A673 (cell line): Measurements from ENCODE around the gene C5orf58. TPM values are rescaled to one million over a fixed set of nuclear protein-coding genes. Genes with fewer than 3 reads are reported as not detected.

Experiments used
- BruUV-seq: library from RNA; stranded (reverse); fragments of 400-500 nt; replicated peaks from 2 replicates; lab custom pipeline; 2021; lab: Mats Ljungman, UMichigan
- CTCF ChIA-PET: fragments of 300-600 bp; sonication (Branson Sonifier 250); formaldehyde crosslinking; loops from one replicate; lab custom pipeline; 2022; ENCODE audit warnings: antibody characterized with exemption; lab: Charles Lee
- POLR2A ChIA-PET: fragments of 300-600 bp; sonication (Branson Sonifier 250); formaldehyde crosslinking; loops from one replicate; lab custom pipeline; 2022; ENCODE audit warnings: antibody characterized with exemption; ENCODE audit not compliant: low non-redundant PET; lab: Charles Lee
- DNase-seq: peaks from one replicate; pipeline ENCODE4 v3.0.0-alpha.2; 2015; ENCODE audit warnings: low spot score
- H3K27ac ChIP-seq: fragments of 200-600 bp; sonication (generic); 2 replicates; pipeline ENCODE4 v1.5.1; 2016; ENCODE audit warnings: mixed run types, low read depth, mild to moderate bottlenecking, mixed read lengths, antibody characterized with exemption, low read length; ENCODE audit not compliant: poor library complexity, severe bottlenecking
- H3K27me3 ChIP-seq: fragments of 200-600 bp; sonication (generic); replicated peaks from 2 replicates; pipeline ENCODE4 v1.6.1; 2017; ENCODE audit warnings: mixed run types, low read depth, mild to moderate bottlenecking, mixed read lengths, antibody characterized with exemption, low read length; ENCODE audit not compliant: insufficient read depth, poor library complexity
- H3K36me3 ChIP-seq: fragments of 200-600 bp; sonication (generic); 2 replicates; pipeline ENCODE4 v1.6.1; 2016; ENCODE audit warnings: mixed run types, mild to moderate bottlenecking, mixed read lengths, antibody characterized with exemption, low read length; ENCODE audit not compliant: insufficient read depth, poor library complexity, severe bottlenecking
- H3K4me1 ChIP-seq: fragments of 200-600 bp; sonication (generic); 2 replicates; pipeline ENCODE4 v1.6.1; 2017; ENCODE audit warnings: mixed run types, mild to moderate bottlenecking, mixed read lengths, antibody characterized with exemption, low read length; ENCODE audit not compliant: insufficient read depth, poor library complexity, severe bottlenecking
- H3K4me3 ChIP-seq: fragments of 200-600 bp; sonication (generic); 2 replicates; pipeline ENCODE4 v1.5.1; 2016; ENCODE audit warnings: low read depth, mixed run types, mild to moderate bottlenecking, mixed read lengths, low read length; ENCODE audit not compliant: poor library complexity, severe bottlenecking
- H3K9me3 ChIP-seq: fragments of 200-600 bp; sonication (generic); 2 replicates; pipeline ENCODE4 v1.6.1; 2016; ENCODE audit warnings: mixed run types, low read depth, mild to moderate bottlenecking, mixed read lengths, antibody characterized with exemption, low read length; ENCODE audit not compliant: poor library complexity, severe bottlenecking
- CTCF ChIP-seq: fragments of 300-800, 200-600 bp; sonication (generic); conservative IDR thresholded peaks from 2 replicates; pipeline ENCODE4 v1.5.1; 2017; ENCODE audit warnings: low read depth, mild to moderate bottlenecking, antibody characterized with exemption, low read length, moderate library complexity, mixed read lengths
- EZH2 ChIP-seq: fragments of 200-600 bp; sonication (generic); IDR thresholded peaks from 2 replicates; pipeline ENCODE4 v1.6.1; 2017; ENCODE audit warnings: borderline replicate concordance, low read depth, mild to moderate bottlenecking, mixed read lengths, antibody characterized with exemption, low read length; ENCODE audit not compliant: poor library complexity, severe bottlenecking
- intact Hi-C: fragments of 100-400 bp; cut with micrococcal nuclease; formaldehyde crosslinking; loops from one replicate; pipeline ENCODE4 v1.10.0; 2022; ENCODE audit not compliant: unreplicated experiment
- total RNA-seq: library from RNA; stranded (reverse); gene quantifications from 2 replicates; pipeline ENCODE4 v1.2.3, GENCODE V29; 2021

C5orf58 gene
- total RNA-seq, 1 experiment from 2014 or later = not detected

GRCh38 chr5:170293273-170293672, 60.5 kb downstream of the C5orf58 start:
- H3K4me1 ChIP-seq = no peaks in the 10 kb centered on the region
- H3K9me3 ChIP-seq = no peaks in the 10 kb centered on the region
- POLR2A ChIA-PET = no interaction called here
- BruUV-seq = no TSS peak
- H3K4me3 ChIP-seq = no peak overlapping the region
- intact Hi-C loops = no loop called here
- H3K27ac ChIP-seq = no peak overlapping the region
- no peaks in the 10 kb centered on the region for H3K36me3 ChIP-seq
- no peak for DNase-seq
- TF ChIP-seq CTCF = no peak
- no peak for TF ChIP-seq EZH2
- H3K27me3 ChIP-seq = no peaks in the 10 kb centered on the region
- CTCF ChIA-PET = no interaction called here

GRCh38 chr5:170294057-170294456, 61.3 kb downstream of the C5orf58 start:
- intact Hi-C loops = no loop called here
- ChIA-PET POLR2A (no interaction called here), CTCF (no interaction called here)
- H3K9me3 ChIP-seq = no peaks in the 10 kb centered on the region
- no TSS peak for BruUV-seq
- H3K4me1 ChIP-seq = no peaks in the 10 kb centered on the region
- H3K27ac ChIP-seq = no peak overlapping the region
- DNase-seq = no peak
- TF ChIP-seq EZH2 = no peak
- TF ChIP-seq CTCF = no peak
- no peaks in the 10 kb centered on the region for H3K36me3 ChIP-seq
- H3K27me3 ChIP-seq = no peaks in the 10 kb centered on the region
- H3K4me3 ChIP-seq = no peak overlapping the region

GRCh38 chr5:170294556-170294955, 61.8 kb downstream of the C5orf58 start:
- no peak overlapping the region for H3K27ac ChIP-seq
- H3K36me3 ChIP-seq = no peaks in the 10 kb centered on the region
- no peaks in the 10 kb centered on the region for H3K27me3 ChIP-seq
- ChIA-PET CTCF (no interaction called here), POLR2A (no interaction called here)
- H3K4me1 ChIP-seq = no peaks in the 10 kb centered on the region
- TF ChIP-seq CTCF = no peak
- TF ChIP-seq EZH2 = no peak
- H3K9me3 ChIP-seq = no peaks in the 10 kb centered on the region
- no peak overlapping the region for H3K4me3 ChIP-seq
- intact Hi-C loops = no loop called here
- no peak for DNase-seq
- BruUV-seq = no TSS peak

Other genes starting within 250 kb of the C5orf58 start
- not detected in 2 replicates for gene FOXI1, start 127.1 kb upstream of the C5orf58 start, total RNA-seq
- not detected in 2 replicates for gene LCP2, start 64.8 kb downstream of the C5orf58 start, total RNA-seq
- not detected in 2 replicates for gene KCNMB1, start 156.4 kb downstream of the C5orf58 start, total RNA-seq